ENCODE results near the gene ACOT7. TPM values are rescaled to one million over a fixed set of nuclear protein-coding genes. Genes with fewer than 3 reads are reported as not detected.

Gene ACOT7
- total RNA-seq, 1 experiment from 2014 or later: 151 TPM

GRCh38 chr1:6414443-6414844 is 20.9 kb upstream of the ACOT7 start (continued):
- TF ChIP-seq TCF7 (CRISPR knock-in tag; IDR thresholded peaks at IDR 0.05; ENCODE audit: low read depth): no peak
- peak; percentile 62; the same call in 1 of the 2 replicates for TF ChIP-seq CTCF (IDR thresholded peaks at IDR 0.05)

GRCh38 chr1:6412896-6413295 is 19.3 kb upstream of the ACOT7 start:
- no peak for ATAC-seq
- Mint-ChIP-seq H3K9me3 (no peaks in the 10 kb centered on the region), H3K27me3 (ENCODE audit: low read depth) (peaks cover 63% of the 10 kb centered on the region), H3K4me3 (no peak overlapping the region), H3K27ac (no peak overlapping the region), H3K36me3 (no peaks in the 10 kb centered on the region), H3K4me1 (peaks cover 20% of the 10 kb centered on the region)
- TF ChIP-seq AR (CRISPR knock-in tag; IDR thresholded peaks at IDR 0.05) (no peak), ATF1 (CRISPR knock-in tag; IDR thresholded peaks at IDR 0.05) (no peak), ZNF121 (CRISPR knock-in tag; IDR thresholded peaks at IDR 0.05) (no peak), GRHL2 (CRISPR knock-in tag; IDR thresholded peaks at IDR 0.05; ENCODE audit: insufficient replicate concordance, severe bottlenecking) (no peak), NFE2L1 (CRISPR knock-in tag; IDR thresholded peaks at IDR 0.05) (no peak), ERG (CRISPR knock-in tag; IDR thresholded peaks at IDR 0.05) (no peak)
- CTCF ChIA-PET: interaction anchor here (0.6 to 4.0 kb wide), 6 partner anchors 10 to 208 kb away, joined by 3 to 35 read pairs (median 8); partner anchors contain the start of gene ACOT7
- no peak for DNase-seq (ENCODE audit: low spot score)
- POLR2A ChIA-PET: interaction anchor here (1.2 kb wide), 1 partner anchor 15 kb away, joined by 3 read pairs; no protein-coding TSS in a partner anchor

- H3K27ac Mint-ChIP-seq: no peak overlapping the region
- TF ChIP-seq GABPB1 (CRISPR knock-in tag; IDR thresholded peaks at IDR 0.05) (peak; percentile 94), RELA (CRISPR knock-in tag; IDR thresholded peaks at IDR 0.05; ENCODE audit: borderline replicate concordance) (no peak)
- CTCF ChIA-PET: interaction anchor here (0.6 to 2.2 kb wide), 6 partner anchors 9 to 175 kb away, joined by 3 to 11 read pairs (median 5); partner anchors contain the start of gene HES2
- no peak for ATAC-seq
- H3K4me3 Mint-ChIP-seq: no peak overlapping the region
- H3K9me3 Mint-ChIP-seq: no peaks in the 10 kb centered on the region
- H3K36me3 Mint-ChIP-seq: no peaks in the 10 kb centered on the region
- DNase-seq (ENCODE audit: low spot score): no peak
- peaks cover 13% of the 10 kb centered on the region for H3K4me1 Mint-ChIP-seq
- POLR2A ChIA-PET: interaction anchor here (0.6 to 0.7 kb wide), 2 partner anchors 24 to 358 kb away, joined by 3 to 8 read pairs; no protein-coding TSS in a partner anchor
- peaks cover 49% of the 10 kb centered on the region for H3K27me3 Mint-ChIP-seq (ENCODE audit: low read depth)
Measured at GRCh38 chr1:6410248-6410893, 16.8 kb upstream of the ACOT7 start.

GRCh38 chr1:6409733-6410132 is 16.2 kb upstream of the ACOT7 start:
- peaks cover 7% of the 10 kb centered on the region for H3K4me1 Mint-ChIP-seq
- no peaks in the 10 kb centered on the region for H3K9me3 Mint-ChIP-seq
- POLR2A ChIA-PET: interaction anchor here (0.7 kb wide), 1 partner anchor 24 kb away, joined by 8 read pairs; no protein-coding TSS in a partner anchor
- DNase-seq (ENCODE audit: low spot score) (no peak), ATAC-seq (no peak)
- H3K36me3 Mint-ChIP-seq: no peaks in the 10 kb centered on the region
- no peak overlapping the region for H3K4me3 Mint-ChIP-seq
- no peak overlapping the region for H3K27ac Mint-ChIP-seq
- CTCF ChIA-PET: interaction anchor here (0.7 to 2.2 kb wide), 6 partner anchors 10 to 175 kb away, joined by 3 to 11 read pairs (median 5); partner anchors contain the start of gene HES2
- peaks cover 49% of the 10 kb centered on the region for H3K27me3 Mint-ChIP-seq (ENCODE audit: low read depth)
- TF ChIP-seq PRDM15 (CRISPR knock-in tag; IDR thresholded peaks at IDR 0.05) (no peak), AFF4 (CRISPR knock-in tag; IDR thresholded peaks at IDR 0.05; ENCODE audit: borderline replicate concordance) (no peak), NR1H2 (CRISPR knock-in tag; IDR thresholded peaks at IDR 0.05) (no peak)
